Peyer's patch (tissue), 4 donors: ENCODE results near the gene SBK3.

Experiments
- POLR2A ChIP-seq, 2 donors: fragments of 450-650 bp; IDR thresholded peaks; one replicate each; pipeline ENCODE4 v1.5.1; 2017; ENCODE audit warnings: antibody characterized with exemption in 2 of 2, mild to moderate bottlenecking in 2 of 2, moderate library complexity in 2 of 2
- TF ChIP-seq, protein P1 (sequence below), 6 experiments: fragments of 450-650 bp in 4 of 6; fragments of 200-600 bp in 2 of 6; sonication (generic) in 1 of 6; IDR thresholded peaks; one replicate each; pipeline ENCODE4 v1.5.1; 2017 to 2019; ENCODE audit warnings: antibody characterized with exemption in 6 of 6, mild to moderate bottlenecking in 3 of 6, moderate library complexity in 1 of 6

- no peak for TF ChIP-seq POLR2A (IDR thresholded peaks at IDR 0.05)
- TF ChIP-seq, protein P1, sequence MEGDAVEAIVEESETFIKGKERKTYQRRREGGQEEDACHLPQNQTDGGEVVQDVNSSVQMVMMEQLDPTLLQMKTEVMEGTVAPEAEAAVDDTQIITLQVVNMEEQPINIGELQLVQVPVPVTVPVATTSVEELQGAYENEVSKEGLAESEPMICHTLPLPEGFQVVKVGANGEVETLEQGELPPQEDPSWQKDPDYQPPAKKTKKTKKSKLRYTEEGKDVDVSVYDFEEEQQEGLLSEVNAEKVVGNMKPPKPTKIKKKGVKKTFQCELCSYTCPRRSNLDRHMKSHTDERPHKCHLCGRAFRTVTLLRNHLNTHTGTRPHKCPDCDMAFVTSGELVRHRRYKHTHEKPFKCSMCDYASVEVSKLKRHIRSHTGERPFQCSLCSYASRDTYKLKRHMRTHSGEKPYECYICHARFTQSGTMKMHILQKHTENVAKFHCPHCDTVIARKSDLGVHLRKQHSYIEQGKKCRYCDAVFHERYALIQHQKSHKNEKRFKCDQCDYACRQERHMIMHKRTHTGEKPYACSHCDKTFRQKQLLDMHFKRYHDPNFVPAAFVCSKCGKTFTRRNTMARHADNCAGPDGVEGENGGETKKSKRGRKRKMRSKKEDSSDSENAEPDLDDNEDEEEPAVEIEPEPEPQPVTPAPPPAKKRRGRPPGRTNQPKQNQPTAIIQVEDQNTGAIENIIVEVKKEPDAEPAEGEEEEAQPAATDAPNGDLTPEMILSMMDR (IDR thresholded peaks at IDR 0.05) = no peak
These were observed 6.0 kb downstream of the SBK3 start for GRCh38 chr19:55539090-55539984.
